ENCODE results near the gene WDR62. TPM values are rescaled to one million over a fixed set of nuclear protein-coding genes. Genes with fewer than 3 reads are reported as not detected.

Gene WDR62
- total and polyA plus RNA-seq, 2 donors (not counting 3 experiments of a cell fraction or from before 2014, with no cell fraction given): 8.0 to 13.4 TPM

DNA sequence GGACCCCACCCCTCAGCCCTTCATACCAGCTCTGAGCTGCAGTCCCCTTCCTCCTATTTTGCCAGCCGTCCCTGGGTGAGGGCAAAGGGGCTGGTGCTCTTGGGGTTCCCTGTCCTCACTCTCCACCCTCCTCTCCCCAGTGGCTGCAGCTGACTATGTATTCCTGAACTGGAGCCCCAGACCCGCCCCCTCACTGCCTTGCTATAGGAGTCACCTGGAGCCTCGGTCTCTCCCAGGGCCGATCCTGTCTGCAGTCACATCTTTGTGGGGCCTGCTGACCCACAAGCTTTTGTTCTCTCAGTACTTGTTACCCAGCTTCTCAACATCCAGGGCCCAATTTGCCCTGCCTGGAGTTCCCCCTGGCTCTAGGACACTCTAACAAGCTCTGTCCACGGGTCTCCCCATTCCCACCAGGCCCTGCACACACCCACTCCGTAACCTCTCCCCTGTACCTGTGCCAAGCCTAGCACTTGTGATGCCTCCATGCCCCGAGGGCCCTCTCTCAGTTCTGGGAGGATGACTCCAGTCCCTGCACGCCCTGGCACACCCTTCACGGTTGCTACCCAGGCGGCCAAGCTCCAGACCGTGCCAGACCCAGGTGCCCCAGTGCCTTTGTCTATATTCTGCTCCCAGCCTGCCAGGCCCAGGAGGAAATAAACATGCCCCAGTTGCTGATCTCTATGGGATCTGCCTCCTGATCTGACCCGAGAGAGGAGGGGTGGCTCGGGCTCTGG lies 95.1 kb downstream of the WDR62 start:
- Histone ChIP-seq H4K20me1 (replicated peaks; ENCODE audit: control insufficient read depth, extremely low read depth, insufficient read depth, low read length) (no peaks in the 10 kb centered on the region), H3K4me1 (ENCODE audit: control insufficient read depth, extremely low read depth, insufficient read depth, low read length) (peaks cover 13% of the 10 kb centered on the region), H3K9me1 (replicated peaks; ENCODE audit: control insufficient read depth, extremely low read depth, insufficient read depth, low read length) (no peaks in the 10 kb centered on the region), H3K9ac (replicated peaks; ENCODE audit: extremely low read depth, insufficient read depth, low read length) (no peak overlapping the region), H3K9me3 (replicated peaks; ENCODE audit: control insufficient read depth, insufficient read depth, low read length) (no peaks in the 10 kb centered on the region), H2AFZ (ENCODE audit: low read depth, low read length) (no peak overlapping the region), H3K36me3 (ENCODE audit: control insufficient read depth in 2 of 2, extremely low read depth in 1 of 2, insufficient read depth in 2 of 2, low read length in 2 of 2) (peaks cover 9 to 39% of the 10 kb centered on the region in 2 experiments), H3K79me2 (ENCODE audit: control insufficient read depth, insufficient read depth, low read length) (no peaks in the 10 kb centered on the region), H3K27ac (ENCODE audit: insufficient read depth, low read depth, low read length) (no peak overlapping the region), H3K4me2 (ENCODE audit: insufficient read depth, low read length) (no peak overlapping the region), H3K27me3 (ENCODE audit: control insufficient read depth in 2 of 2, insufficient read depth in 2 of 2, low read length in 2 of 2) (no peaks in the 10 kb centered on the region), H3K4me3 (replicated peaks in 1 of 3; ENCODE audit: insufficient read depth in 1 of 3, low read depth in 1 of 3, low read length in 3 of 3) (no peak overlapping the region)
- BruUV-seq (replicated peaks): TSS peak; percentile 87
- dilution Hi-C loops (cut with MboI; ENCODE audit: extremely low pct_ligation_motif_present, low sequenced_read_pairs): no loop called here
- TF ChIP-seq POLR2A (IDR thresholded peaks at IDR 0.05; ENCODE audit: low read depth, low read length): no peak
- TF ChIP-seq JUN (IDR thresholded peaks at IDR 0.05; ENCODE audit: borderline replicate concordance, insufficient read depth, insufficient read length, low read depth): no peak
- TF ChIP-seq EZH2 (IDR thresholded peaks at IDR 0.05; ENCODE audit: borderline replicate concordance, low read depth, low read length, severe bottlenecking): no peak
- TF ChIP-seq, protein P1, sequence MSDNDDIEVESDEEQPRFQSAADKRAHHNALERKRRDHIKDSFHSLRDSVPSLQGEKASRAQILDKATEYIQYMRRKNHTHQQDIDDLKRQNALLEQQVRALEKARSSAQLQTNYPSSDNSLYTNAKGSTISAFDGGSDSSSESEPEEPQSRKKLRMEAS (IDR thresholded peaks at IDR 0.05; ENCODE audit: insufficient read depth, insufficient read length): no peak
- no peak for TF ChIP-seq FOS (IDR thresholded peaks at IDR 0.05; ENCODE audit: borderline replicate concordance, insufficient read depth, low read length)
- TF ChIP-seq, protein P2, sequence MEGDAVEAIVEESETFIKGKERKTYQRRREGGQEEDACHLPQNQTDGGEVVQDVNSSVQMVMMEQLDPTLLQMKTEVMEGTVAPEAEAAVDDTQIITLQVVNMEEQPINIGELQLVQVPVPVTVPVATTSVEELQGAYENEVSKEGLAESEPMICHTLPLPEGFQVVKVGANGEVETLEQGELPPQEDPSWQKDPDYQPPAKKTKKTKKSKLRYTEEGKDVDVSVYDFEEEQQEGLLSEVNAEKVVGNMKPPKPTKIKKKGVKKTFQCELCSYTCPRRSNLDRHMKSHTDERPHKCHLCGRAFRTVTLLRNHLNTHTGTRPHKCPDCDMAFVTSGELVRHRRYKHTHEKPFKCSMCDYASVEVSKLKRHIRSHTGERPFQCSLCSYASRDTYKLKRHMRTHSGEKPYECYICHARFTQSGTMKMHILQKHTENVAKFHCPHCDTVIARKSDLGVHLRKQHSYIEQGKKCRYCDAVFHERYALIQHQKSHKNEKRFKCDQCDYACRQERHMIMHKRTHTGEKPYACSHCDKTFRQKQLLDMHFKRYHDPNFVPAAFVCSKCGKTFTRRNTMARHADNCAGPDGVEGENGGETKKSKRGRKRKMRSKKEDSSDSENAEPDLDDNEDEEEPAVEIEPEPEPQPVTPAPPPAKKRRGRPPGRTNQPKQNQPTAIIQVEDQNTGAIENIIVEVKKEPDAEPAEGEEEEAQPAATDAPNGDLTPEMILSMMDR (IDR thresholded peaks at IDR 0.05; ENCODE audit: extremely low read depth in 1 of 2, insufficient read depth in 1 of 2, low read depth in 1 of 2, low read length in 2 of 2): no peak
- no peak for TF ChIP-seq POLR2AphosphoS5 (IDR thresholded peaks at IDR 0.05; ENCODE audit: insufficient read depth, low read depth, low read length)
- TF ChIP-seq GATA2 (IDR thresholded peaks at IDR 0.05; ENCODE audit: insufficient read depth, insufficient read length, low read depth, low read length): no peak
- no peak for TF ChIP-seq MYC (IDR thresholded peaks at IDR 0.05; ENCODE audit: low read depth, low read length)
- CTCF ChIA-PET: interaction anchor here (0.9 to 2.5 kb wide), 2 partner anchors 20 to 22 kb away, joined by 3 to 8 read pairs; no protein-coding TSS in a partner anchor
- intact Hi-C loops (cut with micrococcal nuclease): no loop called here
- POLR2A ChIA-PET: no interaction called here
- DNase-seq (ENCODE audit: low read depth, low spot score): no peak
- FAIRE-seq: no peak

Data from endothelial cell of umbilical vein (primary cell).